ENCODE measurements around the gene PIP5K1B. TPM values are rescaled to one million over a fixed set of nuclear protein-coding genes. Genes with fewer than 3 reads are reported as not detected.

Gene PIP5K1B
- total and polyA plus RNA-seq, 2 of the 13 experiments (the other 11 are each of a cell fraction or from before 2014, with no cell fraction given), result 15.8 to 17.5 TPM

- no peak for TF ChIP-seq ZUFSP (CRISPR knock-in tag; IDR thresholded peaks at IDR 0.05; ENCODE audit: borderline replicate concordance)
- no peak for TF ChIP-seq GATAD2A (CRISPR knock-in tag; IDR thresholded peaks at IDR 0.05)
- TF ChIP-seq ZNF256 (CRISPR knock-in tag; conservative IDR thresholded peaks at IDR 0.05), result no peak
- TF ChIP-seq HNF1B (CRISPR knock-in tag; IDR thresholded peaks at IDR 0.05), result 0 out of 2 replicates have a peak, but pooled peaks have one; percentile 35
- no peak for TF ChIP-seq MED8 (CRISPR knock-in tag; IDR thresholded peaks at IDR 0.05; ENCODE audit: insufficient replicate concordance)
- TF ChIP-seq AKNA (CRISPR knock-in tag; IDR thresholded peaks at IDR 0.05; ENCODE audit: borderline replicate concordance), result no peak
- peak; percentile 65 for TF ChIP-seq TAF1 (CRISPR knock-in tag; IDR thresholded peaks at IDR 0.05)
- TF ChIP-seq CBX5 (CRISPR knock-in tag; IDR thresholded peaks at IDR 0.05; ENCODE audit: borderline replicate concordance), result peak; percentile 58; the same call in 1 of the 2 replicates
- no peak for TF ChIP-seq ARHGAP35 (CRISPR knock-in tag; IDR thresholded peaks at IDR 0.05; ENCODE audit: borderline replicate concordance)
- TF ChIP-seq JDP2 (CRISPR knock-in tag; IDR thresholded peaks at IDR 0.05; ENCODE audit: borderline replicate concordance), result peak; percentile 37; the same call in 1 of the 2 replicates
- TF ChIP-seq ZBTB34 (CRISPR knock-in tag; IDR thresholded peaks at IDR 0.05), result no peak
- TF ChIP-seq ZNF484 (CRISPR knock-in tag; IDR thresholded peaks at IDR 0.05; ENCODE audit: borderline replicate concordance, low read depth), result no peak
- TF ChIP-seq CREB1 (IDR thresholded peaks at IDR 0.05), result no peak; the same call in 1 of the 2 replicates
- no peak for TF ChIP-seq CREB1 (CRISPR knock-in tag; IDR thresholded peaks at IDR 0.05)
- TF ChIP-seq HCFC1 (IDR thresholded peaks at IDR 0.05; ENCODE audit: low read depth, low read length), result no peak
- TF ChIP-seq ZNF558 (CRISPR knock-in tag; IDR thresholded peaks at IDR 0.05; ENCODE audit: borderline replicate concordance), result no peak; the same call in 1 of the 2 replicates
- no peak for TF ChIP-seq CENPBD1 (CRISPR knock-in tag; IDR thresholded peaks at IDR 0.05; ENCODE audit: borderline replicate concordance, low read depth)
- TF ChIP-seq KLF15 (CRISPR knock-in tag; IDR thresholded peaks at IDR 0.05; ENCODE audit: borderline replicate concordance), result no peak
Observed at GRCh38 chr9:69035438-69036308, 330.6 kb downstream of the PIP5K1B start, which contains the start of gene FXN (continued).
